ENCODE measurements around the gene TSPAN18.

The TSPAN18 gene

DNA sequence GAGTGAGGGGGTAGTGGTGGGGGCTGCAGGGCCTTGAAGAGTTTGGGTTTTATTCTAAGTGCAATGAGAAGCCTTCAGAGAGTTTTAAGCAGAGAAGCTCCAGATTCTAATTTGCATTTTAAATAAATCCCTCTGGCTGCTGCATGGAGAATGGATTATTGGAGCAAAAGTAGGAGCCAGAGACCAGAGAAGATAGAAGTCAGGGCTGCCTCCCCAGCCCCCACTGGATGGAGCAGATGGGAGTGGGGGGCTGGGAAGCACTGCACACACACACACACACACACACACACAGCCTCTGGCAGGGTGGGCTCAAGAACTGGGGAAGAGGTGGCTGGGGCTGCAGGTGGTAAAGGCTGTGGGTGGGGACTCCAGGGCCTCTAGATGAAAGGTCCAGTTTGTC is 75.6 kb downstream of the TSPAN18 start:
- no peak overlapping the region for H3K4me3 ChIP-seq (ENCODE audit: low read depth, low read length)
- H3K9me3 ChIP-seq (ENCODE audit: control insufficient read depth, insufficient read depth, low read depth, low read length) = no peaks in the 10 kb centered on the region
- ChIA-PET POLR2A (no interaction called here), CTCF (interaction anchor here (0.7 to 1.5 kb wide), 3 partner anchors 18 to 185 kb away, joined by 3 to 5 read pairs (median 3); no protein-coding TSS in a partner anchor)
- TF ChIP-seq, protein P1, sequence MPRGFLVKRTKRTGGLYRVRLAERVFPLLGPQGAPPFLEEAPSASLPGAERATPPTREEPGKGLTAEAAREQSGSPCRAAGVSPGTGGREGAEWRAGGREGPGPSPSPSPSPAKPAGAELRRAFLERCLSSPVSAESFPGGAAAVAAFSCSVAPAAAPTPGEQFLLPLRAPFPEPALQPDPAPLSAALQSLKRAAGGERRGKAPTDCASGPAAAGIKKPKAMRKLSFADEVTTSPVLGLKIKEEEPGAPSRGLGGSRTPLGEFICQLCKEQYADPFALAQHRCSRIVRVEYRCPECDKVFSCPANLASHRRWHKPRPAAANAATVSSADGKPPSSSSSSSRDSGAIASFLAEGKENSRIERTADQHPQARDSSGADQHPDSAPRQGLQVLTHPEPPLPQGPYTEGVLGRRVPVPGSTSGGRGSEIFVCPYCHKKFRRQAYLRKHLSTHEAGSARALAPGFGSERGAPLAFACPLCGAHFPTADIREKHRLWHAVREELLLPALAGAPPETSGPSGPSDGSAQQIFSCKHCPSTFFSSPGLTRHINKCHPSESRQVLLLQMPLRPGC (tag by site-specific recombination; IDR thresholded peaks at IDR 0.05) = no peak
- no peak for TF ChIP-seq ZNF777 (tag by site-specific recombination; IDR thresholded peaks at IDR 0.05; ENCODE audit: borderline replicate concordance)
- TF ChIP-seq KLF16 (tag by site-specific recombination; IDR thresholded peaks at IDR 0.05) = no peak
- TF ChIP-seq, protein P2, sequence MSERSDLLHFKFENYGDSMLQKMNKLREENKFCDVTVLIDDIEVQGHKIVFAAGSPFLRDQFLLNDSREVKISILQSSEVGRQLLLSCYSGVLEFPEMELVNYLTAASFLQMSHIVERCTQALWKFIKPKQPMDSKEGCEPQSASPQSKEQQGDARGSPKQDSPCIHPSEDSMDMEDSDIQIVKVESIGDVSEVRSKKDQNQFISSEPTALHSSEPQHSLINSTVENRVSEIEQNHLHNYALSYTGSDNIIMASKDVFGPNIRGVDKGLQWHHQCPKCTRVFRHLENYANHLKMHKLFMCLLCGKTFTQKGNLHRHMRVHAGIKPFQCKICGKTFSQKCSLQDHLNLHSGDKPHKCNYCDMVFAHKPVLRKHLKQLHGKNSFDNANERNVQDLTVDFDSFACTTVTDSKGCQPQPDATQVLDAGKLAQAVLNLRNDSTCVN (tag by site-specific recombination; optimal IDR thresholded peaks at IDR 0.05) = no peak
- TF ChIP-seq ZNF555 (tag by site-specific recombination; conservative IDR thresholded peaks at IDR 0.05) = no peak
- TF ChIP-seq, protein P3, sequence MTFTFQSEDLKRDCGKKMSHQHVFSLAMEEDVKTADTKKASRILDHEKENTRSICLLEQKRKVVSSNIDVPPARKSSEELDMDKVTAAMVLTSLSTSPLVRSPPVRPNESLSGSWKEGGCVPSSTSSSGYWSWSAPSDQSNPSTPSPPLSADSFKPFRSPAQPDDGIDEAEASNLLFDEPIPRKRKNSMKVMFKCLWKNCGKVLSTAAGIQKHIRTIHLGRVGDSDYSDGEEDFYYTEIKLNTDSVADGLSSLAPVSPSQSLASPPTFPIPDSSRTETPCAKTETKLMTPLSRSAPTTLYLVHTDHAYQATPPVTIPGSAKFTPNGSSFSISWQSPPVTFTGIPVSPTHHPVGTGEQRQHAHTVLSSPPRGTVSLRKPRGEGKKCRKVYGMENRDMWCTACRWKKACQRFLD (tag by site-specific recombination; IDR thresholded peaks at IDR 0.05) = no peak
- no peak for TF ChIP-seq ZNF132 (tag by site-specific recombination; IDR thresholded peaks at IDR 0.05; ENCODE audit: borderline replicate concordance)
- TF ChIP-seq ZNF133 (tag by site-specific recombination; IDR thresholded peaks at IDR 0.05) = no peak
- no peak for TF ChIP-seq ZNF138 (tag by site-specific recombination; IDR thresholded peaks at IDR 0.05; ENCODE audit: borderline replicate concordance)
- no peak for TF ChIP-seq ZNF423 (tag by site-specific recombination; IDR thresholded peaks at IDR 0.05)
- TF ChIP-seq MEIS1 (CRISPR knock-in tag; IDR thresholded peaks at IDR 0.05; ENCODE audit: borderline replicate concordance) = no peak
- no peak for TF ChIP-seq ZNF521 (tag by site-specific recombination; IDR thresholded peaks at IDR 0.05)
- TF ChIP-seq ZNF433 (tag by site-specific recombination; IDR thresholded peaks at IDR 0.05; ENCODE audit: low read depth) = no peak
- no peak for TF ChIP-seq ZNF416 (tag by site-specific recombination; IDR thresholded peaks at IDR 0.05)
- H3K27ac ChIP-seq (ENCODE audit: extremely low read depth, low read depth, low read length) = no peak overlapping the region
- H3K36me3 ChIP-seq (ENCODE audit: control insufficient read depth in 2 of 2, insufficient read depth in 1 of 2, low read length in 2 of 2) = no peaks in the 10 kb centered on the region
- H3K4me1 ChIP-seq (ENCODE audit: control insufficient read depth, insufficient read depth, low read length) = no peaks in the 10 kb centered on the region

DNA sequence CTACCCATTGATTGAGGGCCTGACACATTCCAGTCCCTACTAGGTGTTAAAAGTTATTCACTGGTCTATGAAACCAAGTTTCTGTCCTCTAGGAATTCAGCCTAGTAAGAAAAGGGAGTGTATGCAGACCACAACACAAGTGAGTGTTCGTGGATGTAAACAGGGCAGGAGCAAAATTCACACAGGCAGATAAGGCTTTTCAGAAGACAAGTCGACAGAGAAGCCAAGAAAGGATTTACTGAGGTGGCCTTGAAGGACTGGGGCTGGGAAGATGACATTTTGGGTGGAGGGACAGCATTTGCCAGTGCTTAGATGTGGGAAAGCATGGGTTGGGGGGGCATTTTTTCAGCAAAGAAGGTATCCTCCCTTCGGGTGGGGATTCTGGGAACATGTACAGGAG is 76.2 kb downstream of the TSPAN18 start:
- no peaks in the 10 kb centered on the region for H3K9me3 ChIP-seq (ENCODE audit: control insufficient read depth, insufficient read depth, low read depth, low read length)
- no peak overlapping the region for H3K27ac ChIP-seq (ENCODE audit: extremely low read depth, low read depth, low read length)
- H3K36me3 ChIP-seq (ENCODE audit: control insufficient read depth in 2 of 2, insufficient read depth in 1 of 2, low read length in 2 of 2) = no peaks in the 10 kb centered on the region
- TF ChIP-seq, protein P2 (tag by site-specific recombination; optimal IDR thresholded peaks at IDR 0.05) = no peak
- no peak for TF ChIP-seq IKZF3 (tag by site-specific recombination; IDR thresholded peaks at IDR 0.05)
- ChIA-PET CTCF (no interaction called here), POLR2A (no interaction called here)
- H3K4me1 ChIP-seq (ENCODE audit: control insufficient read depth, insufficient read depth, low read length) = no peaks in the 10 kb centered on the region
- H3K4me3 ChIP-seq (ENCODE audit: low read depth, low read length) = no peak overlapping the region
